NCI-H1048 (cell line): ENCODE results near the gene RNF187.

Experiments
- DNase-seq: peaks from one replicate; lab custom pipeline; 2025; lab: John Stamatoyannopoulos, UW

Gene RNF187

DNA sequence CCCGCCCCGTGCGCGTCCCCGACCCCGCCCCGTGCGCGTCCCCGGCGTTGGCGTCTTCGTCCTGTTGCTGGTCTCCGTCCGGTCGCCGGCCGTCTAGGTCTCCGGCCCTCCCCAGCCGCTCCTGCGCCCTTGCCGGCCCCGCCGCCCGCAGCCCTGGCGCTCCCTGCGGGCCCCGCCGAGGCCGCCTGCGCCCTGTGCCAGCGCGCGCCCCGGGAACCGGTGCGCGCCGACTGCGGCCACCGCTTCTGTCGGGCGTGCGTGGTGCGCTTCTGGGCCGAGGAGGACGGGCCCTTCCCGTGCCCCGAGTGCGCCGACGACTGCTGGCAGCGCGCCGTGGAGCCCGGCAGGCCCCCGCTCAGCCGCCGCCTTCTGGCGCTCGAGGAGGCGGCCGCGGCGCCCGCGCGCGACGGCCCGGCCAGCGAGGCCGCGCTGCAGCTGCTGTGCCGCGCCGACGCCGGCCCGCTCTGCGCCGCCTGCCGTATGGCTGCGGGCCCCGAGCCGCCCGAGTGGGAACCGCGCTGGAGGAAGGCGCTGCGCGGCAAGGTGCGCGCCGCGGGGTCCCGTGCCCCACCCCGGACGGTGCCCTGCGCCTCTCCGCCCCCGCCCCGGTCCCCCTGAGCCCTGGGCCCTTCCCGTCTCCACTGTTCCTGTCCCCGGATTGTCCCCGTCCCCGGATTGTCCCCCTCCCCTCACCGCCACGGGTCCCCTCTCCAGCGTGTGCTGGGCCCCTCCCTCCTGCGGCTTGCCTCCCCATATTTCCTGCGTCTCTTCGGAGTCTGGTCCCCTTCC lies at the start of gene RNF187:
Gene RNF187, plus strand, starts transcription at position 47 of the 789 bp plus-strand sequence.
- no peak for DNase-seq

GRCh38 chr1:228437424-228437962 lies 49.7 kb upstream of the RNF187 start:
- no peak for DNase-seq

DNA sequence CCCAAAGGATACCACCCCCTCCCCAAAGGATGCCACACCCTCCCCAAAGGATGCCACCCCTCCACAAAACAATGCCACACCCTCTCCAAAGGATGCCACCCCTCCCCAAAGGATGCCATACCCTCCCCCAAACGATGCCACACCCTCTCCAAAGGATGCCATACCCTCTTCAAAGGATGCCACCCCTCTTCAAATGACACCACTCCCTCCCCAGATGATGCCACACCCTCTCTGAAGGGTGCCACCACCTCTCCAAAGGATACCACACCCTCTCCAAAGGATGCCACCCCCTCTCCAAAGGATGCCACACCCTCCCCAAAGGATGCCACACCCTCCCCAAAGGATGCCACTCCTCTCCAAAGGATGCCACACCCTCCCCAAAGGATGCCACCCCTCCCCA lies 48.9 kb upstream of the RNF187 start:
- DNase-seq = no peak

GRCh38 chr1:228440761-228441500 lies 46.3 kb upstream of the RNF187 start:
- no peak for DNase-seq

DNA sequence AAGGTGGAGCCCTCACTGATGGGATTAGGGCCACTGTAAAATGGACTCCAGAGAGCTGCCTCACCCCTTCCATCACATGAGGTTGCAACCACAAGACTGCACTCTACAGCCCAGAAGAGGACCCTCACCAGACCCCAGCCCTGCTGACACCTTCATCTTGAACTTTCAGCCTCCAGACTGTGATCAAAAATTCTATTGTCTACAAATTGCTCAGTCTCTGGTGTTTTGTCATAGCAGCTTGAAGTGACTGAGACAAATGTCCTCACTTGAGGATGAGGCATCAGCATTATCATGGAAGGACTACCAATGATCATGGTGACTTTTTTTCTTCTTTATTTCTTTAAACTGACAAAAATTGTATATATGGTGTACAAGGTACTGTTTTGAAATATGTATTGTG lies 43.8 kb upstream of the RNF187 start:
- DNase-seq = no peak

DNA sequence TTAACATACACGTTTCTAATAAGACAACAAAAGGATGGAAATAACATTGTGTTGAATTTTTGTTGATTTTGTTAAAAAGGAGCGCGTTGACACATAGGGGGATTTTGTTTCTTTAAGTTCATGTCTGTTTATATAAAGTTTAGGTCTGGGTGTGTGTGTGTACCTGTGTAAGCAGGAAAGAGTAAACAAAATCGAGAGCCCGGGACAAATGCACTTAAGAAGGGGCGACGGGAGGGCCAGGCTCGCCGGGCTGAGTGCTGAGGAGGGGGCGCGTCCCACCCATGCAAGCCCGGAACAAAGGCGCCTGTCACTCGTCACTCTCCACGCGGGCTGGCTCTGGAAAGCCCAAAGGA lies 41.7 kb upstream of the RNF187 start:
- DNase-seq = no peak

GRCh38 chr1:228445843-228446650 lies 41.1 kb upstream of the RNF187 start:
- no peak for DNase-seq

DNA sequence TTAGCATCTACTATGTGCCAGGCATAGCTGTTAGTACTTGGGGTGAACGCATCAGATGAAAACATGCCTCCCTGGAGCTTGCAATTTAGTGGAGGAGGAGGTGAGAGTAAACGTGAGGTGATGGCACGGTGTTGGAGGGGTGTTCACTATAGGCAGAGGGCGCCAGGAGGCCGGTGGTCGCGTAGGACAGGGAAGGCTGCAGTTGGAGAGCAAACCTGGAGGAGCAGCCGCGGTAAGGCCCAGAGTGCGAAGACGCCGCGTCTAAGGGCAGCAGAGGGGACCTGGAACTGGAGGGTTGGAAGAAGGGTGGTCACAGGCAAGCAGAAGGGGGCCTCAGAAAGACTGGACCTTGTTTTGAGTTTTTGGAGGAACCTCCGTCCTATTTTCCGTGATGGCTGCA lies 40.3 kb upstream of the RNF187 start:
- DNase-seq = no peak

- DNase-seq = no peak
These were observed 38.8 kb upstream of the RNF187 start for GRCh38 chr1:228448372-228448771.

DNA sequence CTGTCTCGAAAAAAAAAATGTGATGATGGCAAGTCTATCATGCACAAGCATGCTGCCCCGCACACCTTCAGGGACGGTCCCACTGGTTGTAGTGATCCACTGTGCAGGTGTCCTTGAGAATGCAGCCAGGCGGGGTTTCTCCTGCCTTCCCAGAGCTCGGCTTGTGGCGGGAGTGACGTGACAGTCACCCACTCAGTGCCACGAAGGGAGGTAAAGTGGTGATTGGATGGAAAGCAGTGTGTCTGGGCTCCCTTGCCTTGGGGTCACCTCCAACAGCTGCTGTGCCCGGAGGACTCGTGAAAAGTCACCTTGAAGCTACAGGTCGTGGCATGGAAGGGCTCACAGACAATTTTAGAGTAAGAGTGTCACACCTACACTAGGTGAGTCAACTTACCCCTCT lies 37.0 kb upstream of the RNF187 start:
- DNase-seq = no peak

- DNase-seq = no peak
These were observed 34.8 kb upstream of the RNF187 start for GRCh38 chr1:228452194-228453021.

DNA sequence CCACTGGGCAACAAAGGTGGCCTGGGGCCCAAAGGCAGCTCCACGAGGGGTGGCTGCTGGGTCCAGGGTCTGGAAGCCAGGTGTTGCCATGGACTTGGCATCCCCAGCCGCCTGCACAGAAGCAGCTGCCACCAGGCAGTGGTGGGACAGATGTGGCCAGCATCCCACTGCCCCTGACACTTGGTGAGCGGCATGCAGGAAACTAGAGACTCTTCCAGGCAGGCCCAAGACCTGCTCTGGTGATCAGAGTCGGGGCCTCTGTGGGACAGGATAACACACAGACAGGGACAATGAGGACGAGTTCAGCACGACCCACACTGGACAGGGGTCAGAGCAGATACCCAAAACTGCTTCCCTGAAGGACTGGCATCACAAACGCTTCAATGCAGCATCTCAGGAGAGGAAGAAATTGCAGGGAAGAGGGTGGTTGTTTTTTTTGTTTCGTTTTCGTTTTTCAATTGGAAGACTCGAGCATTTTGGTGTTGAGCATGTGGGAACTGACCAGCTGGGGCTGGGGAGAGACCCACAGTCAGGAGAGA lies 34.1 kb upstream of the RNF187 start:
- no peak for DNase-seq

- no peak for DNase-seq
These were observed 33.6 kb upstream of the RNF187 start for GRCh38 chr1:228453614-228454013.

DNA sequence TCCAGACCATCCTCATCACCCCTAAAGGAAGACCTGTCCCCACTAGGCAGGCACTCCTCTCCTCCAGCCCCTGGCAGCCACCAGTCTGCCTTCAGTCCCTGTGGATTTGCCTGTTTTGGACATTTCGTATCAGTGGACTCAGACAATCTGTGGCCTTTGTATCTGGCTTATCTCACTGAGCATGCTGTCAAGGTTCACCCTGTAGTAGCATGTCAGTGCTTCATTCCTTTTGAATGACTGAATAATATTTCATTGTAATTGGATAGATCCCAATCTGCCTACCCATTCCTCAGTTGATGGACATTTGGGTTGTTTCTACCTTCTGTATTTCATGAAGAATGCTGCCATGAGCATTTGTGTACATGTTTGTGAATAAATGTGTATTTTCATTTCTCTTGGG lies 32.9 kb upstream of the RNF187 start:
- no peak for DNase-seq

GRCh38 chr1:228455715-228456114 lies 31.5 kb upstream of the RNF187 start:
- no peak for DNase-seq

GRCh38 chr1:228456252-228457016 lies 30.7 kb upstream of the RNF187 start:
- DNase-seq = no peak

DNA sequence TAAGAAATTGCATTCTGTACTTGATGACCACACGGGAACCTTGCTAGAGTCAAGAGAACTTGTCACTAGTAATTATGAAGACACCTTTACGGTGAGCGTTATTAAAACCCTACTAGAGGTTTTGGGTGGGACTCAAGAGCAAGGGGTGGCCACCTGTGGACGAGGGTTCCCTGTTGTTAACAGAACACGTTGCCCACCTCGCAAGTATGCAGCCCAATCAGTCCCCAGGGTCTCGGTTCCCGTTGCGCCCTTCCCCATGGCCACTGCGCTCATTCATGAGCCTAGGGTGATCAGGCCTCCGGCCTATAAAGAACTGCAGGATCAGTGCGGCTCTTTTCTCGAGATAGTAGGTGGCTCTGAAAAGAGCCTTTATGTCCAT lies 30.2 kb upstream of the RNF187 start:
- DNase-seq = no peak

DNA sequence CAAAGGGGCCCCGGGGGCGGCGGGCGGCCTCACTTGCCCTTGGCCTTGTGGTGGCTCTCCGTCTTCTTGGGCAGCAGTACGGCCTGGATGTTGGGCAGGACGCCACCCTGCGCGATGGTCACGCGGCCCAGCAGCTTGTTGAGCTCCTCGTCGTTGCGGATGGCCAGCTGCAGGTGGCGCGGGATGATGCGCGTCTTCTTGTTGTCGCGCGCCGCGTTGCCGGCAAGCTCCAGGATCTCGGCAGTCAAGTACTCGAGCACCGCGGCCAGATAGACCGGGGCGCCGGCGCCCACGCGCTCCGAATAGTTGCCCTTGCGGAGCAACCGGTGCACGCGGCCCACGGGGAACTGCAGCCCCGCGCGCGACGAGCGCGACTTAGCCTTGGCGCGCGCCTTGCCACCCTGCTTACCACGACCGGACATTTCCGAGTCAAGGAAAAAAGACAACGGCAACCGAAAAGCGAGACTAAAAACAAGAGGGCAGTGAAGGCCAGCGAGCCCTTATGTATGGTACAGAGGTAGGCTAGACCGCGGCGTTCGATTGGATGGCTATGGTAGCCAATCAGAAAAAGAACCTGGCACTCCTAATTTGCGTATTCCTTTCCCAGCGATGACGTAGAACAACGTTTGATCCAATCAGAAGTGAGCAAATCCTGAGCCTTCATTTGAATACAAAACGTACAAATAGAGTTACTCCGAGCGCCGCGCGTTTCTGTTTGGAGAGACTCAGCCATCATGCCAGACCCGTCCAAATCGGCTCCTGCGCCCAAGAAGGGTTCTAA lies 29.6 kb upstream of the RNF187 start:
- DNase-seq = peak; percentile 97

DNA sequence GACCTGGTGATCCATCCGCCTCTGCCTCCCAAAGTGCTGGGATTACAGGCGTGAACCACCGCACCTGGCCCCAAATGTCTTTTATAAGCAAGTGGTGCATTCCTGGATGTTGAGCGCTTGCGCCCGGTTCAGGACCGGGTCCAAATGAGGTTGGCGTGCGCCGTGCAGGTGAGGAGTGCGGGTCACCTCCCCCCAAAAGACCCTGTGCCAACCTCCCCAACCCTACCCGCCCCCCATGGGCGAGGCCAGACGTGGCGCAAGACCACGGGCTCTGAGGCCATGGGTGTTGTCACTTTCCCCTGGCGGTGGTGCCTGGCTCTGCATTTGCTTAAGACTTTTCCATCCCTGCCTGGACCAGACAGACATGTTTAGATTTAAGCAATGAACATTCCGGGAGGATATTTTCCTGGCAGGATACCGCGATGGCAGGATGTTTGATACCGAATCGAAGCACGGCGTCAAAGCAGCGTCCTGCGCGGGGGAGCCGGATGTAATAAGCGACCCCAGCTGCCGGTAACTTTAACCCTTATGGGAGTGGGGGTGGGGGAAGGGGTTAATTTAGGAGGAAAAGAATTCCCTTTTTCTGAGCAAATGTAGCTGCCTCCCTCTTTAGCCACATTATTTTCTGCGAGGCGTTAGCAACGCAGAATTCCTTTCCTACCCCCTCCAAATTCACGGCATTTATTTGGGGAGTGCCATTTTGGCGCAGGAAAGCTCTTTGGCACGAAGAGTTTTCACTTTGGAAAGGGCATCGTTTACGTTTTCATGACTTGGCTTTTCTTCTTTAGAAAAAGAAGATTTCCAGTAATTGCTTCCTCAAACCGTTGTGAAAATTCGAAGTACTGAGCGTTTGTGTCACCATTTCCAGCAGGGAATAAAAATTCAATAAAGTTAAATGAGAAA lies 27.8 kb upstream of the RNF187 start:
- no peak for DNase-seq
